Epithelial cell of esophagus (primary cell): ENCODE results near the gene ANXA5.
"Not testable (repeated sequence)": the region's sequence is repeated elsewhere in the genome, so short reads cannot be mapped to it uniquely, and the experiment has no call there.

Source experiments
- DNase-seq: peaks from one replicate; pipeline ENCODE4 v3.0.0; 2010; ENCODE audit warnings: low read depth
- H3K4me3 ChIP-seq: 2 replicates; pipeline ENCODE4 v1.5.1; 2011; ENCODE audit warnings: mild to moderate bottlenecking, low read length, control low read depth
- CTCF ChIP-seq: IDR thresholded peaks from 2 replicates; pipeline ENCODE4 v1.5.1; 2011; ENCODE audit warnings: low read depth, mild to moderate bottlenecking, low read length, control low read depth, inconsistent platforms; ENCODE audit not compliant: insufficient read depth; ENCODE audit errors: missing control alignments

The ANXA5 gene

GRCh38 chr4:121737846-121738554, 41.2 kb upstream of the ANXA5 start:
- H3K4me3 ChIP-seq = no peak overlapping the region
- no peak for DNase-seq
- no peak for TF ChIP-seq CTCF

GRCh38 chr4:121736735-121737351, 40.1 kb upstream of the ANXA5 start:
- peak; percentile 67 for TF ChIP-seq CTCF
- DNase-seq = peak; percentile 69
- no peak overlapping the region for H3K4me3 ChIP-seq

GRCh38 chr4:121734571-121734970, 37.8 kb upstream of the ANXA5 start:
- TF ChIP-seq CTCF = no peak
- DNase-seq = no peak
- no peak overlapping the region for H3K4me3 ChIP-seq

- H3K4me3 ChIP-seq = no peak overlapping the region
- TF ChIP-seq CTCF = no peak
Observed at GRCh38 chr4:121733942-121734341, 37.2 kb upstream of the ANXA5 start.

GRCh38 chr4:121729753-121730152, 33.0 kb upstream of the ANXA5 start:
- DNase-seq, H3K4me3 ChIP-seq: not testable (repeated sequence)

More at GRCh38 chr4:121733942-121734341, 37.2 kb upstream of the ANXA5 start:
- no peak for DNase-seq

GRCh38 chr4:121728798-121729226, 32.0 kb upstream of the ANXA5 start:
- TF ChIP-seq CTCF = no peak
- H3K4me3 ChIP-seq = no peak overlapping the region
- peak; percentile 82 for DNase-seq

GRCh38 chr4:121728066-121728465, 31.3 kb upstream of the ANXA5 start:
- TF ChIP-seq CTCF = no peak
- peak; percentile 88 for DNase-seq
- H3K4me3 ChIP-seq = no peak overlapping the region
